GM18519 (cell line): Measurements from ENCODE around the gene POC1A.

ENCODE experiments used
- ATAC-seq: cut with Tn5 transposase; IDR thresholded peaks from one replicate; pipeline ENCODE4 v1.9.1; 2021; ENCODE audit warnings: mild to moderate bottlenecking, moderate library complexity; ENCODE audit not compliant: unreplicated experiment, low FRiP score

Gene POC1A

GRCh38 chr3:52132930-52133329, 21.3 kb downstream of the POC1A start:
- no peak for ATAC-seq

GRCh38 chr3:52132041-52132440, 22.2 kb downstream of the POC1A start:
- ATAC-seq: no peak

- no peak for ATAC-seq
These were observed 23.1 kb downstream of the POC1A start for GRCh38 chr3:52130966-52131622.

- ATAC-seq: no peak
These were observed 26.0 kb downstream of the POC1A start for GRCh38 chr3:52128118-52128683.

- no peak for ATAC-seq
These were observed 27.7 kb downstream of the POC1A start for GRCh38 chr3:52126500-52126899.

- no peak for ATAC-seq
These were observed 28.2 kb downstream of the POC1A start for GRCh38 chr3:52126036-52126435.

GRCh38 chr3:52124766-52125165, 29.5 kb downstream of the POC1A start:
- no peak for ATAC-seq

- ATAC-seq: no peak
These were observed 30.1 kb downstream of the POC1A start for GRCh38 chr3:52124126-52124525.

- ATAC-seq: no peak
These were observed 31.0 kb downstream of the POC1A start for GRCh38 chr3:52123106-52123725.

- no peak for ATAC-seq
These were observed 31.7 kb downstream of the POC1A start for GRCh38 chr3:52122491-52122890.

- no peak for ATAC-seq
These were observed 32.4 kb downstream of the POC1A start for GRCh38 chr3:52121813-52122212.

GRCh38 chr3:52121464-52121805, 32.8 kb downstream of the POC1A start:
- ATAC-seq: no peak

- ATAC-seq: no peak
These were observed 33.4 kb downstream of the POC1A start for GRCh38 chr3:52120556-52121463.

- ATAC-seq: no peak
These were observed 34.4 kb downstream of the POC1A start for GRCh38 chr3:52119826-52120225.

GRCh38 chr3:52119099-52119498, 35.1 kb downstream of the POC1A start:
- ATAC-seq: no peak

GRCh38 chr3:52118156-52118875, 35.9 kb downstream of the POC1A start:
- ATAC-seq: no peak

GRCh38 chr3:52117537-52117936, 36.7 kb downstream of the POC1A start:
- no peak for ATAC-seq

- no peak for ATAC-seq
These were observed 42.2 kb downstream of the POC1A start for GRCh38 chr3:52112056-52112455.

- no peak for ATAC-seq
These were observed 43.7 kb downstream of the POC1A start for GRCh38 chr3:52110502-52110901.

- no peak for ATAC-seq
These were observed 44.5 kb downstream of the POC1A start for GRCh38 chr3:52109611-52110301.
